ENCODE results near the gene MLPH. TPM values are rescaled to one million over a fixed set of nuclear protein-coding genes. Genes with fewer than 3 reads are reported as not detected.

Gene MLPH
- total and polyA plus RNA-seq, 2 of the 13 experiments (the other 11 are each of a cell fraction or from before 2014, with no cell fraction given) = 0.12 TPM; not detected in 1

DNA sequence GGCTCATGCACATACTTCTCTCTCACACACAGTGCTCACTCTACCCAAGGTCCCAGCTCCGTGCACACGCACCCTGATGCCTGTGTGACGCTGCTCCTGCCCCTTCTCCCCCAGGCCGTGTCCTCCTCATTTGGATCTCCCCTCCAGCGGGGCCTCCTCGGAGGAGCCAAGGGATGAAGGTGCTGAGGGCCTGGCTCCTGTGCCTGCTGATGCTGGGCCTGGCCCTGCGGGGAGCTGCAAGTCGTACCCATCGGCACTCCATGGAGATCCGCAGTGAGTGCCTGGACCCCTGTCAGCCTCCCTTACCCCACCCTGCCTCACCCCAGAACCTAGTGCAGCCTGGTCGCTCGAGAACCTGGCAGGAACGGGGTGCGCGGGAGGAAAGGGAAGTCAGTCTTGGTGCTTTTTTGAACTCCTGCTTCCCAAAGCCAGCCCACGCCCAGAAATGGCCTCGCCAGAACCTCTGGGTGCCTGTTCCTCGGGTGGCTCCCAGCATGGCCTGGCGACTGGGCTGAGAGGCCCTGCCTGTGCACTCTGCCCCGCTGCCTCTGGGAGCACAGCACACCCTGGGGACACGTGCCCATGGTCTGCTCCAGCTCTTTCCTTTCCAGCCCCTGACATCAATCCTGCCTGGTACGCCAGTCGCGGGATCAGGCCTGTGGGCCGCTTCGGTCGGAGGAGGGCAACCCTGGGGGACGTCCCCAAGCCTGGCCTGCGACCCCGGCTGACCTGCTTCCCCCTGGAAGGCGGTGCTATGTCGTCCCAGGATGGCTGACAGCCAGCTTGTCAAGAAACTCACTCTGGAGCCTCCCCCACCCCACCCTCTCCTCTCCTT, 79.6 kb downstream of the MLPH start, which contains the start of gene PRLH (continued):
- TF ChIP-seq, protein P1, sequence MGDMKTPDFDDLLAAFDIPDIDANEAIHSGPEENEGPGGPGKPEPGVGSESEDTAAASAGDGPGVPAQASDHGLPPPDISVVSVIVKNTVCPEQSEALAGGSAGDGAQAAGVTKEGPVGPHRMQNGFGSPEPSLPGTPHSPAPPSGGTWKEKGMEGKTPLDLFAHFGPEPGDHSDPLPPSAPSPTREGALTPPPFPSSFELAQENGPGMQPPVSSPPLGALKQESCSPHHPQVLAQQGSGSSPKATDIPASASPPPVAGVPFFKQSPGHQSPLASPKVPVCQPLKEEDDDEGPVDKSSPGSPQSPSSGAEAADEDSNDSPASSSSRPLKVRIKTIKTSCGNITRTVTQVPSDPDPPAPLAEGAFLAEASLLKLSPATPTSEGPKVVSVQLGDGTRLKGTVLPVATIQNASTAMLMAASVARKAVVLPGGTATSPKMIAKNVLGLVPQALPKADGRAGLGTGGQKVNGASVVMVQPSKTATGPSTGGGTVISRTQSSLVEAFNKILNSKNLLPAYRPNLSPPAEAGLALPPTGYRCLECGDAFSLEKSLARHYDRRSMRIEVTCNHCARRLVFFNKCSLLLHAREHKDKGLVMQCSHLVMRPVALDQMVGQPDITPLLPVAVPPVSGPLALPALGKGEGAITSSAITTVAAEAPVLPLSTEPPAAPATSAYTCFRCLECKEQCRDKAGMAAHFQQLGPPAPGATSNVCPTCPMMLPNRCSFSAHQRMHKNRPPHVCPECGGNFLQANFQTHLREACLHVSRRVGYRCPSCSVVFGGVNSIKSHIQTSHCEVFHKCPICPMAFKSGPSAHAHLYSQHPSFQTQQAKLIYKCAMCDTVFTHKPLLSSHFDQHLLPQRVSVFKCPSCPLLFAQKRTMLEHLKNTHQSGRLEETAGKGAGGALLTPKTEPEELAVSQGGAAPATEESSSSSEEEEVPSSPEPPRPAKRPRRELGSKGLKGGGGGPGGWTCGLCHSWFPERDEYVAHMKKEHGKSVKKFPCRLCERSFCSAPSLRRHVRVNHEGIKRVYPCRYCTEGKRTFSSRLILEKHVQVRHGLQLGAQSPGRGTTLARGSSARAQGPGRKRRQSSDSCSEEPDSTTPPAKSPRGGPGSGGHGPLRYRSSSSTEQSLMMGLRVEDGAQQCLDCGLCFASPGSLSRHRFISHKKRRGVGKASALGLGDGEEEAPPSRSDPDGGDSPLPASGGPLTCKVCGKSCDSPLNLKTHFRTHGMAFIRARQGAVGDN (CRISPR knock-in tag; IDR thresholded peaks at IDR 0.05) = peak; percentile 84
- peak; percentile 60; the same call in 1 of the 2 replicates for TF ChIP-seq ZNF263 (CRISPR knock-in tag; IDR thresholded peaks at IDR 0.05)
- peak; percentile 40; the same call in 1 of the 2 replicates for TF ChIP-seq SALL1 (CRISPR knock-in tag; IDR thresholded peaks at IDR 0.05)
- TF ChIP-seq SPEN (CRISPR knock-in tag; IDR thresholded peaks at IDR 0.05; ENCODE audit: low read depth) = 0 out of 2 replicates have a peak, but pooled peaks have one; percentile 35
- TF ChIP-seq BHLHE40 (IDR thresholded peaks at IDR 0.05; ENCODE audit: low read length) = peak; percentile 59; the same call in 1 of the 2 replicates
- TF ChIP-seq, protein P2, sequence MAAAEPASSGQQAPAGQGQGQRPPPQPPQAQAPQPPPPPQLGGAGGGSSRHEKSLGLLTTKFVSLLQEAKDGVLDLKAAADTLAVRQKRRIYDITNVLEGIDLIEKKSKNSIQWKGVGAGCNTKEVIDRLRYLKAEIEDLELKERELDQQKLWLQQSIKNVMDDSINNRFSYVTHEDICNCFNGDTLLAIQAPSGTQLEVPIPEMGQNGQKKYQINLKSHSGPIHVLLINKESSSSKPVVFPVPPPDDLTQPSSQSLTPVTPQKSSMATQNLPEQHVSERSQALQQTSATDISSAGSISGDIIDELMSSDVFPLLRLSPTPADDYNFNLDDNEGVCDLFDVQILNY (CRISPR knock-in tag; conservative IDR thresholded peaks at IDR 0.05) = no peak
- TF ChIP-seq ELF1 (CRISPR knock-in tag; IDR thresholded peaks at IDR 0.05) = no peak
- no peak for TF ChIP-seq RARG (CRISPR knock-in tag; IDR thresholded peaks at IDR 0.05; ENCODE audit: low read depth)
- 0 out of 2 replicates have a peak, but pooled peaks have one; percentile 32 for TF ChIP-seq ZNF564 (CRISPR knock-in tag; IDR thresholded peaks at IDR 0.05)
- TF ChIP-seq, protein P3, sequence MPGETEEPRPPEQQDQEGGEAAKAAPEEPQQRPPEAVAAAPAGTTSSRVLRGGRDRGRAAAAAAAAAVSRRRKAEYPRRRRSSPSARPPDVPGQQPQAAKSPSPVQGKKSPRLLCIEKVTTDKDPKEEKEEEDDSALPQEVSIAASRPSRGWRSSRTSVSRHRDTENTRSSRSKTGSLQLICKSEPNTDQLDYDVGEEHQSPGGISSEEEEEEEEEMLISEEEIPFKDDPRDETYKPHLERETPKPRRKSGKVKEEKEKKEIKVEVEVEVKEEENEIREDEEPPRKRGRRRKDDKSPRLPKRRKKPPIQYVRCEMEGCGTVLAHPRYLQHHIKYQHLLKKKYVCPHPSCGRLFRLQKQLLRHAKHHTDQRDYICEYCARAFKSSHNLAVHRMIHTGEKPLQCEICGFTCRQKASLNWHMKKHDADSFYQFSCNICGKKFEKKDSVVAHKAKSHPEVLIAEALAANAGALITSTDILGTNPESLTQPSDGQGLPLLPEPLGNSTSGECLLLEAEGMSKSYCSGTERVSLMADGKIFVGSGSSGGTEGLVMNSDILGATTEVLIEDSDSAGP (CRISPR knock-in tag; IDR thresholded peaks at IDR 0.05; ENCODE audit: borderline replicate concordance) = no peak
- TF ChIP-seq, protein P4, sequence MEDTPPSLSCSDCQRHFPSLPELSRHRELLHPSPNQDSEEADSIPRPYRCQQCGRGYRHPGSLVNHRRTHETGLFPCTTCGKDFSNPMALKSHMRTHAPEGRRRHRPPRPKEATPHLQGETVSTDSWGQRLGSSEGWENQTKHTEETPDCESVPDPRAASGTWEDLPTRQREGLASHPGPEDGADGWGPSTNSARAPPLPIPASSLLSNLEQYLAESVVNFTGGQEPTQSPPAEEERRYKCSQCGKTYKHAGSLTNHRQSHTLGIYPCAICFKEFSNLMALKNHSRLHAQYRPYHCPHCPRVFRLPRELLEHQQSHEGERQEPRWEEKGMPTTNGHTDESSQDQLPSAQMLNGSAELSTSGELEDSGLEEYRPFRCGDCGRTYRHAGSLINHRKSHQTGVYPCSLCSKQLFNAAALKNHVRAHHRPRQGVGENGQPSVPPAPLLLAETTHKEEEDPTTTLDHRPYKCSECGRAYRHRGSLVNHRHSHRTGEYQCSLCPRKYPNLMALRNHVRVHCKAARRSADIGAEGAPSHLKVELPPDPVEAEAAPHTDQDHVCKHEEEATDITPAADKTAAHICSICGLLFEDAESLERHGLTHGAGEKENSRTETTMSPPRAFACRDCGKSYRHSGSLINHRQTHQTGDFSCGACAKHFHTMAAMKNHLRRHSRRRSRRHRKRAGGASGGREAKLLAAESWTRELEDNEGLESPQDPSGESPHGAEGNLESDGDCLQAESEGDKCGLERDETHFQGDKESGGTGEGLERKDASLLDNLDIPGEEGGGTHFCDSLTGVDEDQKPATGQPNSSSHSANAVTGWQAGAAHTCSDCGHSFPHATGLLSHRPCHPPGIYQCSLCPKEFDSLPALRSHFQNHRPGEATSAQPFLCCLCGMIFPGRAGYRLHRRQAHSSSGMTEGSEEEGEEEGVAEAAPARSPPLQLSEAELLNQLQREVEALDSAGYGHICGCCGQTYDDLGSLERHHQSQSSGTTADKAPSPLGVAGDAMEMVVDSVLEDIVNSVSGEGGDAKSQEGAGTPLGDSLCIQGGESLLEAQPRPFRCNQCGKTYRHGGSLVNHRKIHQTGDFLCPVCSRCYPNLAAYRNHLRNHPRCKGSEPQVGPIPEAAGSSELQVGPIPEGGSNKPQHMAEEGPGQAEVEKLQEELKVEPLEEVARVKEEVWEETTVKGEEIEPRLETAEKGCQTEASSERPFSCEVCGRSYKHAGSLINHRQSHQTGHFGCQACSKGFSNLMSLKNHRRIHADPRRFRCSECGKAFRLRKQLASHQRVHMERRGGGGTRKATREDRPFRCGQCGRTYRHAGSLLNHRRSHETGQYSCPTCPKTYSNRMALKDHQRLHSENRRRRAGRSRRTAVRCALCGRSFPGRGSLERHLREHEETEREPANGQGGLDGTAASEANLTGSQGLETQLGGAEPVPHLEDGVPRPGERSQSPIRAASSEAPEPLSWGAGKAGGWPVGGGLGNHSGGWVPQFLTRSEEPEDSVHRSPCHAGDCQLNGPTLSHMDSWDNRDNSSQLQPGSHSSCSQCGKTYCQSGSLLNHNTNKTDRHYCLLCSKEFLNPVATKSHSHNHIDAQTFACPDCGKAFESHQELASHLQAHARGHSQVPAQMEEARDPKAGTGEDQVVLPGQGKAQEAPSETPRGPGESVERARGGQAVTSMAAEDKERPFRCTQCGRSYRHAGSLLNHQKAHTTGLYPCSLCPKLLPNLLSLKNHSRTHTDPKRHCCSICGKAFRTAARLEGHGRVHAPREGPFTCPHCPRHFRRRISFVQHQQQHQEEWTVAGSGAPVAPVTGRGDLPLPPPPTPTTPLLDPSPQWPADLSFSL (CRISPR knock-in tag; IDR thresholded peaks at IDR 0.05) = 0 out of 2 replicates have a peak, but pooled peaks have one; percentile 35
- TF ChIP-seq RBAK (CRISPR knock-in tag; IDR thresholded peaks at IDR 0.05) = 0 out of 2 replicates have a peak, but pooled peaks have one; percentile 47
